Umbilical cord (tissue), 1 donor: ENCODE data around the gene WNT9B. TPM values are rescaled to one million over a fixed set of nuclear protein-coding genes. Genes with fewer than 3 reads are reported as not detected.

Source experiments
- total RNA-seq: library from RNA; depleted of rRNA; stranded (reverse); fragments of >200 nt; gene quantifications from one replicate; pipeline ENCODE4 v1.2.3, GENCODE V29; 2014; ENCODE audit warnings: low replicate concordance; ENCODE audit not compliant: insufficient read depth

WNT9B gene
- total RNA-seq, 1 donor from 2014 or later = not detected

Other genes with a start within 250 kb of the WNT9B start
- gene WNT3, start 32.9 kb upstream of the WNT9B start, total RNA-seq = 11.6 TPM
- gene GOSR2, start 71.6 kb downstream of the WNT9B start, total RNA-seq = 60.7 TPM
- not detected for gene RPRML, start 127.7 kb downstream of the WNT9B start, total RNA-seq